A673 (cell line): ENCODE results near the gene HYAL2. TPM values are rescaled to one million over a fixed set of nuclear protein-coding genes. Genes with fewer than 3 reads are reported as not detected.

Source experiments
- BruUV-seq: library from RNA; stranded (reverse); fragments of 400-500 nt; replicated peaks from 2 replicates; lab custom pipeline; 2021; lab: Mats Ljungman, UMichigan
- CTCF ChIA-PET: fragments of 300-600 bp; sonication (Branson Sonifier 250); formaldehyde crosslinking; loops from one replicate; lab custom pipeline; 2022; ENCODE audit warnings: antibody characterized with exemption; lab: Charles Lee
- POLR2A ChIA-PET: fragments of 300-600 bp; sonication (Branson Sonifier 250); formaldehyde crosslinking; loops from one replicate; lab custom pipeline; 2022; ENCODE audit warnings: antibody characterized with exemption; ENCODE audit not compliant: low non-redundant PET; lab: Charles Lee
- DNase-seq: peaks from one replicate; pipeline ENCODE4 v3.0.0-alpha.2; 2015; ENCODE audit warnings: low spot score
- H3K27ac ChIP-seq: fragments of 200-600 bp; sonication (generic); 2 replicates; pipeline ENCODE4 v1.5.1; 2016; ENCODE audit warnings: mixed run types, low read depth, mild to moderate bottlenecking, mixed read lengths, antibody characterized with exemption, low read length; ENCODE audit not compliant: poor library complexity, severe bottlenecking
- H3K27me3 ChIP-seq: fragments of 200-600 bp; sonication (generic); replicated peaks from 2 replicates; pipeline ENCODE4 v1.6.1; 2017; ENCODE audit warnings: mixed run types, low read depth, mild to moderate bottlenecking, mixed read lengths, antibody characterized with exemption, low read length; ENCODE audit not compliant: insufficient read depth, poor library complexity
- H3K36me3 ChIP-seq: fragments of 200-600 bp; sonication (generic); 2 replicates; pipeline ENCODE4 v1.6.1; 2016; ENCODE audit warnings: mixed run types, mild to moderate bottlenecking, mixed read lengths, antibody characterized with exemption, low read length; ENCODE audit not compliant: insufficient read depth, poor library complexity, severe bottlenecking
- H3K4me1 ChIP-seq: fragments of 200-600 bp; sonication (generic); 2 replicates; pipeline ENCODE4 v1.6.1; 2017; ENCODE audit warnings: mixed run types, mild to moderate bottlenecking, mixed read lengths, antibody characterized with exemption, low read length; ENCODE audit not compliant: insufficient read depth, poor library complexity, severe bottlenecking
- H3K4me3 ChIP-seq: fragments of 200-600 bp; sonication (generic); 2 replicates; pipeline ENCODE4 v1.5.1; 2016; ENCODE audit warnings: low read depth, mixed run types, mild to moderate bottlenecking, mixed read lengths, low read length; ENCODE audit not compliant: poor library complexity, severe bottlenecking
- H3K9me3 ChIP-seq: fragments of 200-600 bp; sonication (generic); 2 replicates; pipeline ENCODE4 v1.6.1; 2016; ENCODE audit warnings: mixed run types, low read depth, mild to moderate bottlenecking, mixed read lengths, antibody characterized with exemption, low read length; ENCODE audit not compliant: poor library complexity, severe bottlenecking
- EZH2 ChIP-seq: fragments of 200-600 bp; sonication (generic); IDR thresholded peaks from 2 replicates; pipeline ENCODE4 v1.6.1; 2017; ENCODE audit warnings: borderline replicate concordance, low read depth, mild to moderate bottlenecking, mixed read lengths, antibody characterized with exemption, low read length; ENCODE audit not compliant: poor library complexity, severe bottlenecking
- intact Hi-C: fragments of 100-400 bp; cut with micrococcal nuclease; formaldehyde crosslinking; loops from one replicate; pipeline ENCODE4 v1.10.0; 2022; ENCODE audit not compliant: unreplicated experiment
- total RNA-seq: library from RNA; stranded (reverse); gene quantifications from 2 replicates; pipeline ENCODE4 v1.2.3, GENCODE V29; 2021
- TF ChIP-seq, protein P1 (sequence below): fragments of 300-800, 200-600 bp; sonication (generic); conservative IDR thresholded peaks from 2 replicates; pipeline ENCODE4 v1.5.1; 2017; ENCODE audit warnings: low read depth, mild to moderate bottlenecking, antibody characterized with exemption, low read length, moderate library complexity, mixed read lengths

Gene HYAL2
- total RNA-seq, 1 experiment from 2014 or later, result 18.1 TPM

DNA sequence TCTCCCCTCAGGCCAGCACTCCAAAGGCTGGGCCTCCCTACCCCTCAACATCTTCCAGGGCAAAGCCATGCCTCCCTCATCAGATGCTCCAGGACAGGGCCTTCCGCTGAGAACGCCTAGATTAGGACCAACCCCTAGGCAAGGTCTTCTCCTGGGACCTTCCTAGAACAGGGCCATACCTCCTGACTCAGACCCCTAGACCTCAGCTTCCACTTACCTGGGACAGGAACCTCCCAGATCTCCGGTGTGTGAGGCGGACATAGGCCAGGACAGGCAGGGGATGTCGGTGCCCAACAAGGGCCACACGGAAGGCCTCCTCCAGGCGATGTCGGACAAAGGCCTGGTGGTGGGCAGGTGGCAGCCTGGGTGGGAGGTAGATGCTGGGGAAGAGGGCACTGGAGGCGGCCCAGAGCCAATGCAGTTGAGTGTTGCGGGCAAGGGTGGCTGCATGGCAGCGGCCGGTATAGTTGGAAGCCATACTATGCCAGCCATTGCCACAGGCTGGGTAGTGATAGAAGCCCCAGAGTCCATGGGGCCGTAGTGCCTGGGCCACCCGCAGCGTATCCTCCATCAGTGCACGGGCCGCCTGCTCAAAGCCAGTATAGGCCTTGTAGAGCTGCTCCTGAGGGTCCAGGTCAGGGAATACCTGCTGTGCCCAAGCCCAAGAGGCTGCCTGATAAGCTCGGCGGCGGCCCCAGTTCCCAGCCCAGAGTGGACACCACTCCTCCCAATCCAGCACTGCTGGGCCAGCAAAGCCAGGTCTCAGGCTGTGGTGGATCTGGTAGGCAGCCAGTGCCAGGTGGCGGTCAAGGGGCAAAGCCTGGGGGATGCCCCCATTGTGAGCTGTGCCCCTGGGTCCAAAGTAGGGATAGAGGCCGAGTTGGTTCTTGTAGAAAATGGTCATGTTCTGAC, 27.8 kb downstream of the HYAL2 start:
- ChIA-PET POLR2A (no interaction called here), CTCF (no interaction called here)
- Histone ChIP-seq H3K4me1 (peaks cover 2% of the 10 kb centered on the region), H3K9me3 (no peaks in the 10 kb centered on the region), H3K4me3 (no peak overlapping the region), H3K36me3 (peaks cover 4% of the 10 kb centered on the region), H3K27ac (no peak overlapping the region), H3K27me3 (no peaks in the 10 kb centered on the region)
- DNase-seq, result no peak
- TF ChIP-seq, protein P1, sequence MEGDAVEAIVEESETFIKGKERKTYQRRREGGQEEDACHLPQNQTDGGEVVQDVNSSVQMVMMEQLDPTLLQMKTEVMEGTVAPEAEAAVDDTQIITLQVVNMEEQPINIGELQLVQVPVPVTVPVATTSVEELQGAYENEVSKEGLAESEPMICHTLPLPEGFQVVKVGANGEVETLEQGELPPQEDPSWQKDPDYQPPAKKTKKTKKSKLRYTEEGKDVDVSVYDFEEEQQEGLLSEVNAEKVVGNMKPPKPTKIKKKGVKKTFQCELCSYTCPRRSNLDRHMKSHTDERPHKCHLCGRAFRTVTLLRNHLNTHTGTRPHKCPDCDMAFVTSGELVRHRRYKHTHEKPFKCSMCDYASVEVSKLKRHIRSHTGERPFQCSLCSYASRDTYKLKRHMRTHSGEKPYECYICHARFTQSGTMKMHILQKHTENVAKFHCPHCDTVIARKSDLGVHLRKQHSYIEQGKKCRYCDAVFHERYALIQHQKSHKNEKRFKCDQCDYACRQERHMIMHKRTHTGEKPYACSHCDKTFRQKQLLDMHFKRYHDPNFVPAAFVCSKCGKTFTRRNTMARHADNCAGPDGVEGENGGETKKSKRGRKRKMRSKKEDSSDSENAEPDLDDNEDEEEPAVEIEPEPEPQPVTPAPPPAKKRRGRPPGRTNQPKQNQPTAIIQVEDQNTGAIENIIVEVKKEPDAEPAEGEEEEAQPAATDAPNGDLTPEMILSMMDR, result no peak
- TF ChIP-seq EZH2, result no peak
- intact Hi-C loops, result no loop called here
- BruUV-seq, result no TSS peak

DNA sequence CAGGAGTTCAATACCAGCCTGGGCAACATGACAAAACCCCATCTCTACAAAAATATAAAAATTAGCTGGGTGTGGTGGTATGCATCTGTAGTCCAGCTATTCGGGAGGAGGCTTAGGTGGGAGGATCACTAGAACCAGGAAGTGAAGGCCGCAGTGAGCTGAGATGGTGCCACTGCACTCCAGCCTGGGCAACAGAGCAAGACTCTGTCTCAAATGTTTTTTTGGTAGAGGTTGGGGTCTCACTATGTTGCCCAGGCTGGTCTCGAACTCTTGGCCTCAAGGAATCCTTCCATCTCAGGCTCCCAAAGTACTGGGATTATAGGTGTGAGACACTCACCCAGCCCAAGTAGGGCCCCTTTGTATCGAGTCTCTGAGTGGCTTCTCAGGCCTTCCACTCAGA, 28.5 kb downstream of the HYAL2 start:
- no peak overlapping the region for H3K27ac ChIP-seq
- POLR2A ChIA-PET, result no interaction called here
- H3K9me3 ChIP-seq, result no peaks in the 10 kb centered on the region
- CTCF ChIA-PET, result no interaction called here
- no peaks in the 10 kb centered on the region for H3K4me1 ChIP-seq
- DNase-seq, result no peak
- H3K4me3 ChIP-seq, result no peak overlapping the region
- BruUV-seq, result no TSS peak
- H3K27me3 ChIP-seq, result no peaks in the 10 kb centered on the region
- peaks cover 8% of the 10 kb centered on the region for H3K36me3 ChIP-seq
- intact Hi-C loops, result no loop called here
- TF ChIP-seq EZH2, result no peak
- TF ChIP-seq, protein P1, result no peak

DNA sequence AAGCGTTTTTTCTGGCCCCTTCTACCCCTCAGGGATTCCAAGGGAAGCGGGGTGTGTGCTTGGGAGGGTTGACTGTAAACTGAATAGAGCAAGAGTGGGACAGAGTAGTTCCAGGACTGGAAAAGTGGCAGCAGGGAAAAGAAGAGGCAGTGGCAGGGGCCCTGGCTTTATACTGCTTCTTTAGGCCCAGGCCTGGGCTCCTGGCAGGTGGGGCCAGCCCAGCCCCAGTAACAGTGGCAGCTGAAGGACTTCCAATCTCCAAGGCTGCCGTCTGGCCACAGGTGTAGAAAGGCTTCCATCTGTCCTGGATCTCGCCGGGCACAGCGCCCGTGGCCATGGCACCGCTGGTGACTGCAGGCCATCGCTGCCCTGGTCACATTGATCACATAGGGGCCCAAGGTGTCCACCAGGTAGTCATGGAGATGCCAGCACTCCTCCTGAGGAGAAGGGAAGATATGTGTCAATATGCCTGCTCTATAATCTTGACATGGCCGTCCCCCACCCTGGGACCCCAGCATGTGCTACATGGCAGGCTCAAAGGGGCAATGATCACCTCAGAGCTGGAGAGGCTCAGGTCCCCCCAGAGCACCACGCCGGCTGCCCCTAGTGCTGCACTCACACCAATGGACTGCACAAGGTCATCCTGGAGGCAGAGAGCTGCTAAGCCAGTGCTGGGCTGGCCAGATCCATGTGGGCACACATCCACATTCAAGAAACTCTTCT, 29.3 kb downstream of the HYAL2 start:
- Histone ChIP-seq H3K36me3 (peaks cover 11% of the 10 kb centered on the region), H3K4me1 (no peaks in the 10 kb centered on the region), H3K27ac (peak overlapping the region; percentile 59), H3K27me3 (no peaks in the 10 kb centered on the region), H3K4me3 (peak overlapping the region; percentile 77), H3K9me3 (no peaks in the 10 kb centered on the region)
- BruUV-seq, result no TSS peak
- intact Hi-C loops, result no loop called here
- POLR2A ChIA-PET, result no interaction called here
- CTCF ChIA-PET, result no interaction called here
- no peak for TF ChIP-seq EZH2
- TF ChIP-seq, protein P1, result no peak
- DNase-seq, result no peak
